ENCODE data around the gene GARRE1.
"Not testable (repeated sequence)": the region's sequence is repeated elsewhere in the genome, so short reads cannot be mapped to it uniquely, and the experiment has no call there.

GARRE1 gene

GRCh38 chr19:34230820-34231219, 23.5 kb upstream of the GARRE1 start:
- DNase-seq (ENCODE audit: low read depth), result no peak

- DNase-seq (ENCODE audit: low read depth), result no peak
Measured at GRCh38 chr19:34231439-34231838, 22.9 kb upstream of the GARRE1 start.

DNA sequence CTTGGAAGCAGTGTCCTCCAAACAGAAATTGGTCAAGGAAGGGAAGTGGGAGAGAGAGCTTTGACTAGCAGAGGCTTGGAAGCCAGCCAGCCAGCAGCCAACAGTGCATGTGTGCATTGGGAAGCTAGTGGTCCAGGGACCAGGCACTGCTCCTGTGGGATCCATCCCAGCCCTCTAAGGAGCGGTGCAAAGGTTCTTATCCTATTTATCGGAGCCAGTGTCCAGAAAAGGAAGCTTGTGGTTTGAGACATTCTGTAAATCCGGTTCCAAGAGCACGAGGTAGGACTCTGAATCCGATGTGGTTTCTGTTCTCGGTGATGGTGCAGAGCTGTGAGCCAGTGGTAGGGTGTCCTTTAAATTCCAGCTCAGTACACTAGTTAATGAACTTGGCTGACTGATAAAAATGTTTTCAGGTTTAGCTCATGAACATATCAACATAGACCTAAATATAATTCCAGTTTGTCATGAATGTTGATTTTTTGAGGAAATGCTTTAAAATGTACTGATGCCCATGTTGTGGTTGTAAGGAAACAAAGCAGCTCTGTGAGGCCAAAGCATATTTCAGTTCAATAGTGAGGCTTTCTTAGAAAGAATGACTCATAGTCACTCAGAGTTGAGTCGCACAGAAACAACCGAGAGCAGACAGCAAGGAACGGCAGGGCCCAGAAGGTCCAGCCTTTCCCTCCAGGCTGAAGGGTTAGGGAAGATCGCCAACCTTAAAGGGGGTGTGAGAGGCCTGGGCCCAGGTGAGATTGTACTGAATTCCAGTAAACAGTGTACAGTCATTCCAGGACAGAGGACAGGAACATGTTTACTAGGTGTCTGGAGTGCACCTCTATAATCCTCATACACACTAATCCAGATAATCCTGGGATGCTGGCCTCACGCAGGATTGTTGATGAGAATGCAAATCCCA, 21.5 kb upstream of the GARRE1 start:
- no peak for DNase-seq (ENCODE audit: low read depth)

- DNase-seq (ENCODE audit: low read depth), result no peak
Measured at GRCh38 chr19:34235425-34235940, 18.9 kb upstream of the GARRE1 start.

GRCh38 chr19:34236035-34236987, 18.0 kb upstream of the GARRE1 start:
- DNase-seq (ENCODE audit: low read depth), result no peak

GRCh38 chr19:34237283-34237682, 17.1 kb upstream of the GARRE1 start:
- no peak for DNase-seq (ENCODE audit: low read depth)

- no peak for DNase-seq (ENCODE audit: low read depth)
Measured at GRCh38 chr19:34237939-34238338, 16.4 kb upstream of the GARRE1 start.

- DNase-seq (ENCODE audit: low read depth), result no peak
Measured at GRCh38 chr19:34241513-34242337, 12.6 kb upstream of the GARRE1 start.

DNA sequence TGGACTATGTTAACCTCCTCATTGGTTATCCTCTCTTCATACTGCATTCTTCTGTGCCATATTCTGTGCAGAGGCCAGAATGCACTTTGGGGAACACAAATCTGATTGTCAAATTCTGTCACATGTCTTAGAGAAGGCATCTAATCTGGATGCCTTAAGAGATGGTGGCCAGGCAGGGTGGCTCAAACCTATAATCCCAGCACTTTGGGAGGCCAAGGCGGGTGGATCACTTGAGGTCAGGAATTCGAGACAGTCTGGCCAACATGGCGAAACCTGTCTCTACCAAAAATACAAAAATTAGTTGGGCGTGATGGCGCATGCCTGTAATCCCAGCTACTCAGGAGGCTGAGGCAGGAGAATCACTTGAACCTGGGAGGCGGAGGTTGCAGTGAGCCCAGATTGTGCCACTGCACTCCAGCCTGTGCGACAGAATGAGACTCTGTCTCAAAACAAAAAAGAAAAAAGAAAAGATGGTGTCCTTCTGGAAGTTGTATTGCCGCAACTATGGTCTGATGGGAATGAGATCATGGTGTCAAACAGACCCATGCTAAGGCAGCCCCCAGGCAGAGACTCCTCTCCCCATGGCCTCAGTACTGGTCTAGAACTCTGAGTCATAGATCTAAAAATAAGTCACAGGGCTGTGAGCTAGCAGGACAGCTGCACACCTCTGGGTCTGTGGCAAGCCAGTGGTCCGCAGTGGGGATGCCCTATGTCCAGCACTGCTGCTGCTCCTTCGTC, 11.0 kb upstream of the GARRE1 start:
- not testable (repeated sequence) for DNase-seq (ENCODE audit: low read depth)

DNA sequence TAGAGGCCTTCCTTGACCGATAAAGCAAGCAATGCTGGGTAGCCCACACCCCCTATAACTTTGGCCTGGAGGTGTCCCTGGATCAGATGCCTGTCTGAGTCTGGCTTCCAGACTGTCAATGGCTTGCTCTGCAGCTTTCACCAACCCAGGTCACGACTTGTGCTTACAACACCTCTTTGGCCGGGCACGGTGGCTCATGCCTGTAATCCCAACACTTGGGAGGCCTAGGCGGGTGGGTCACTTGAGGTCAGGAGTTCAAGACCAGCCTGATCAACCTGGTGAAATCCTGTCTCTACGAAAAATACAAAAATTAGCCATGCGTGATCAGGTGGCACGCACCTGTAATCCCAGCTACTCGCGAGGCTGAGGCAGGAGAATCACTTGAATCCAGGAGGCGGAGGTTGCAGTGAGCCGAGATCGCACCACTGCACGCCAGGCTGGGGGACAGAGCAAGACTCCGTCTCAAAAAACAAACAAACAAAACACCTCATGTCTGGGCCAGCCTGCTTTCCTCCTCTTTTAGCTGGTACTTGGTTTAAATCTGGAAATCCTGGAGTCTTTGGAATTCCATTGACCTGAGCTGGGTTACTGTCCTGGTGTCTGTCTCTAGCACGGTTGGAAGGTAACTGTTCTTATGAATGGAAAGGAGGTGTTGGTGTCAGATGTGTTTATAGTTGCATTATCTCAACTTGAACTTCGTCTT, 10.3 kb upstream of the GARRE1 start:
- no peak for DNase-seq (ENCODE audit: low read depth)

DNA sequence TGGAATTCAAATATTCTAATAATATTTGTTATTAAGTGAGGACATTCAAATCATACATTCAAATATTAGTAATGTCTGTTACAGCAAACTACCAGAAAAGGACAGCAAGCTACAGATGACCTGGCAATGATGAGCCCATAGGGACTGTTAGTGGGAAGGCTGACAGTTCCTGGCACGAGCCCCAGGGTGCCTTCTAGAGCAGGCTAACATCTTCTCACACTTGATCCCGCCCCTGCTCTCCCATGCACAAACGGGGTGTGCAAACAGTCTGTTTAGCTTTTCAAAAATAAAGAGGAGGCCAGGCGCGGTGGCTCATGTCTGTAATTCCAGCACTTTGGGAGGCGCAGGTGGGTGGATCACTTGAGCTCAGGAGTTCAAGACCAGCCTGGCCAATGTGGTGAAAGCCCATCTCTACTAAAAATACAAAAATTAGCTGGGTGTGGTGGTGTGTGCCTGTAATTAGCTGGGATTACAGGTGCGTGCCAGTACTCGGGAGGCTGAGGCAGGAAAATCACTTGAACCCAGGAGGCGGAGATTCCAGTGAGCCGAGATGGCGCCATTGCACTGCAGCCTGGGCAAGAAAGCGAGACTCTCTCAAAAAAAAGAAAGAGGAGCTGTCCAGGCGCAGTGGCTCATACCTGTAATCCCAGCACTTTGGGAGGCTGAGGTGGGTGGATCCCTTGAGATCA, 9.6 kb upstream of the GARRE1 start:
- no peak for DNase-seq (ENCODE audit: low read depth)

DNA sequence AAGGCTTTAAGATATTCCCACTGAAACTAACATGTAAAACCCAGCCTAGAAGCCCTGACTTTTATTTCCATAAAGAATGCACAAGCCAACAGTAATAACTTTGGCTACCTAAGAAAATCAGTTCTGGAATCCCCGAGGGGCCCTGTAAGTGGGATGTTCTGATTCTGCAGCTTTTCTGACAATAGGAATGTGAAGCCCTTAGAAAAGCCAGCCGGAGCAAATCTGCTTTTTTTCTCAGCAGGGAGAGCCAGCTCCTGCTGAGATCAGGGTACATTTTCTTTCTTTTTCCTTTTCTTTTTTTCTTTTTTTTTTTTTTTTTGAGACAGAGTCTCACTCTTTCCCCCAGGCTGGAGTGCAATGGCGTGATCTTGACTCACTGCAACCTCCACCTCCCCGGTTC, 8.0 kb upstream of the GARRE1 start:
- no peak for DNase-seq (ENCODE audit: low read depth)

- no peak for DNase-seq (ENCODE audit: low read depth)
Measured at GRCh38 chr19:34248941-34249340, 5.4 kb upstream of the GARRE1 start.

GRCh38 chr19:34253167-34253566, 1.2 kb upstream of the GARRE1 start:
- not testable (repeated sequence) for DNase-seq (ENCODE audit: low read depth)

- not testable (repeated sequence) for DNase-seq (ENCODE audit: low read depth)
Measured at GRCh38 chr19:34253681-34254045, 691 bp upstream of the GARRE1 start.

GRCh38 chr19:34254698-34255432, 511 bp downstream of the GARRE1 start:
- DNase-seq (ENCODE audit: low read depth), result peak; percentile 4

DNA sequence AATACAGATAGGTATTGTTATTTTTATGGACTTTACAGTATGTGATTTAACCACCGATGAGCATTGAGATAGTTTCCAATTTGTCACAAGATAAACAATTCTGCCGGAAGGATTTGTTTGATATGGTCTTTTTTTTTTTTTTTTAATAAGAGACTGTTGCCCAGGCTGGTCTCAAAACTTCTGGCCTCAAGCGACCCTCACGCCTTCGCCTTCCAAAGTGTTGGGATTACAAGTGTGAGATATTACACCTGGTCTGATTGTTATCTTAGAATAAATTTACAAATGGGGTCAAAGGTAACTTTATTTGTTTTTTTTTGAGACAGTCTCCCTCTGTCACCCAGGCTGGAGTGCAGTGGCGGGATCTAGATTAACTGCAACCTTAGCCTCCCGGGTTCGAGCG, 1.2 kb downstream of the GARRE1 start:
- no peak for DNase-seq (ENCODE audit: low read depth)

- DNase-seq (ENCODE audit: low read depth), result no peak
Measured at GRCh38 chr19:34256835-34257558, 2.6 kb downstream of the GARRE1 start.
